ENCODE results near the gene TRAM2.

- TF ChIP-seq CTCF (conservative IDR thresholded peaks at IDR 0.05; ENCODE audit: low read length) (no peak), EZH2phosphoT487 (IDR thresholded peaks at IDR 0.05; ENCODE audit: borderline replicate concordance) (no peak)
These were observed 11.3 kb upstream of the TRAM2 start for GRCh38 chr6:52588087-52588709.
